Lung microvascular endothelial cell (primary cell): Measurements from ENCODE around the gene PLCD4. TPM values are rescaled to one million over a fixed set of nuclear protein-coding genes. Genes with fewer than 3 reads are reported as not detected.

Experiments
- DNase-seq, 2 donors: peaks; one replicate each; pipeline versions ENCODE4 v3.0.0 to v3.0.0-alpha.2; 2010; ENCODE audit warnings: low read depth in 2 of 2
- total RNA-seq: library from RNA; depleted of rRNA; stranded (reverse); fragments of >200 nt; gene quantifications from 2 replicates; pipeline ENCODE4 v1.2.1, GENCODE V29; 2014

PLCD4 gene
- total RNA-seq, 1 donor from 2014 or later, result 0.40 TPM

GRCh38 chr2:218664653-218665052 is 57.0 kb downstream of the PLCD4 start:
- no peak for DNase-seq

GRCh38 chr2:218671097-218671653 is 63.5 kb downstream of the PLCD4 start:
- DNase-seq, result peak in 1 of 2 donors; percentile 24

- DNase-seq, result peak; percentile 73 to 87
Measured at GRCh38 chr2:218671654-218672566, 64.2 kb downstream of the PLCD4 start, which contains the start of the genes RNF25 and STK36. Gene RNF25 (minus strand): TSS chr2:218672002. CDS start chr2:218671970, 32 bp downstream. Gene STK36 (plus strand): TSS chr2:218672086. CDS start chr2:218672830, 744 bp downstream.

- peak in 1 of 2 donors; percentile 56 for DNase-seq
Measured at GRCh38 chr2:218679119-218679518, 71.4 kb downstream of the PLCD4 start.

GRCh38 chr2:218680061-218680460 is 72.4 kb downstream of the PLCD4 start:
- no peak for DNase-seq

Other genes starting within 250 kb of the PLCD4 start
- under 0.01 and 0.20 TPM in 2 replicates for gene SLC11A1, start 225.6 kb upstream of the PLCD4 start, total RNA-seq
- gene CTDSP1, start 208.0 kb upstream of the PLCD4 start, total RNA-seq, result 41.2 and 78.4 TPM in 2 replicates
- gene VIL1, start 188.8 kb upstream of the PLCD4 start, total RNA-seq, result not detected in 2 replicates
- gene USP37, start 39.5 kb upstream of the PLCD4 start, total RNA-seq, result 4.8 and 8.9 TPM in 2 replicates
- gene CNOT9, start 39.1 kb upstream of the PLCD4 start, total RNA-seq, result 35.7 and 38.3 TPM in 2 replicates
- 3.3 and 6.2 TPM in 2 replicates for gene ZNF142, start 51.7 kb downstream of the PLCD4 start, total RNA-seq
- 19.2 and 24.4 TPM in 2 replicates for gene BCS1L, start 51.8 kb downstream of the PLCD4 start, total RNA-seq
- gene RNF25, start 64.1 kb downstream of the PLCD4 start, total RNA-seq, result 28.5 and 36.7 TPM in 2 replicates
- 3.7 and 6.9 TPM in 2 replicates for gene STK36, start 64.2 kb downstream of the PLCD4 start, total RNA-seq
- gene TTLL4, start 102.9 kb downstream of the PLCD4 start, total RNA-seq, result 4.1 and 5.8 TPM in 2 replicates
- 5.0 and 7.1 TPM in 2 replicates for gene CYP27A1, start 174.2 kb downstream of the PLCD4 start, total RNA-seq
- gene PRKAG3, start 223.9 kb downstream of the PLCD4 start, total RNA-seq, result not detected in 2 replicates